ENCODE results near the gene KCTD17.

Gene KCTD17

DNA sequence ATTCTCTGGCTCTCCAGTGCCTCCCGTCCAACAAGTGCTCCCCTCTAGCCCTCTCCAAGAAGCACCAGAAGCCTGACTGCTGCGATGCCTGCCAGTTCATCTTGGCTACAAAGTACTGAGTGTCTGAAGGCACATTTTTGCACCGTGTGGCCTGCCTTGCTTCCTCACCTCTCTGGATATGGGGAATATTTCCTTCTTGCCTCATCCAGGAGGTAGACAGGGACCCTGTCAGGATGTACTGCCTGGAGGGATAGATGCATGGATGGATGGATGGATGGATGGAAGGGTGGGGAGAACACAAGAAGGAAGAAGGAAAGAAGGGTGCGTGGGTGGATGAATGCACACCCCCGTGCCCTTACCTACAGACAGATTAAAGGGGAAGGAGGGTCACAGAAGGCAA lies 27.6 kb downstream of the KCTD17 start:
- DNase-seq (ENCODE audit: low spot score) = no peak
- FAIRE-seq = no peak

- FAIRE-seq = no peak
- DNase-seq (ENCODE audit: low spot score) = no peak
Observed at GRCh38 chr22:37079668-37080171, 28.2 kb downstream of the KCTD17 start.

GRCh38 chr22:37080438-37080837 lies 28.9 kb downstream of the KCTD17 start:
- FAIRE-seq = no peak
- DNase-seq (ENCODE audit: low spot score) = no peak

GRCh38 chr22:37080838-37081237 lies 29.3 kb downstream of the KCTD17 start:
- no peak for FAIRE-seq
- no peak for DNase-seq (ENCODE audit: low spot score)

- FAIRE-seq (no peak), DNase-seq (ENCODE audit: low spot score) (no peak)
Observed at GRCh38 chr22:37082251-37082873, 30.8 kb downstream of the KCTD17 start.

DNA sequence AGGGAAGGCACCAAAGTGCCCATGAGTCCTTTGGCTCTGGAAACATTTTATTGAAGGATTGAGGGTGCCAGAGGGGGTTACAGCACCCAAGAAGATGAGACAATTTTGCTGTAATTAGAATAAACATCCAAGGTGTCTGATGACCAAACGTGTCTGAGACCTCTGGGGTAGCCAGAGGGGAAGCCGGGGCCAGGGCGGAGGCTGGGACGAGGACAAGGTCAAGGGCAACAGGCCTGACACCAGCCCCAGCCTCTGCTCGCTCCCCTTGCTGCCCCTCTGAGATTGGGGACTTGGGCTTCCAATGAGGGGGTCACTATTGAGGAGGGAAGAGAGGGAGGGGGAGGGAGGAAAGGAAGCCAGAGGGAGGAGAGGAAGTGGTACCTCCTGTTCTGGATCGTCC lies 32.4 kb downstream of the KCTD17 start:
- FAIRE-seq = no peak

DNA sequence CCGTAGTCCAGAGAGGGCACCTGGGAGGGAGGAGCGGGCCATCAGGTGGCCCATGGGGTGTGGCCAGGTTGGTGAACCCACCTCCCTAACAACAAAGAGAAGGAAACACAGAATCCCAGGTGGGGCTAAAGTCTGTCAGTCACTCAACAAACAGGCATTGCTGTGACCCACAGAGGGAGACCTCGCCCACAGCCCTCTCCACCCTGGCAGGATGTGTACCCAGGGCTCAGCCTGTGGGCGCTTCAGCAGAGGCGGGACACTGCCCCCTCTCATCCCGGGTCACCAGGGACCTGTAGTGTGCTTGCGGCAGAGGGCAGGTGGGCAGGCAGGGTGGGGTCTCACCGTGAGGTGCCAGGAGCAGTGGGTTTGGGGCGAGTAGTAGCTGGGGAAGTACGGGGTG lies 32.8 kb downstream of the KCTD17 start:
- DNase-seq (ENCODE audit: low spot score) = no peak
- no peak for FAIRE-seq

More for the DNA sequence above, 32.4 kb downstream of the KCTD17 start:
- no peak for DNase-seq (ENCODE audit: low spot score)

DNA sequence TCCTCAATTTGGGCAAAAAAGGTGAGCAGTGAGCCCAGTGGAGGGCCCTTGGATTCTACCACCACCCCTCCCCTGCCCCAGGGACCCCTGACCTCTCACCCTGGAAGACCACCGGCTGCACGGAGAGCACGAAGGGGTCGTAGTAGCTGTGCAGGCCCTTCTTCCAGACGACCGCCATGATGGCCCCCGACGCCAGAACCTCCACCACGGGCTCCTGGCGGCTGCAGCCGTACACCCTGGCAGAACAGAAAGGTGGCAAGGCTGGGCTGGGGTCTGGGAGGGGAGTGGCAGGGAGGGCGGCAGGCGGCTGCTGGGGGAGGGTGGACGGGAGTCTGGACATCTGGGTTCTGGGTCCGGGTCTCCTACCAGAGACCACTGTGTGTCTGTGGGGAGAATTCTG lies 34.6 kb downstream of the KCTD17 start:
- FAIRE-seq = no peak

DNA sequence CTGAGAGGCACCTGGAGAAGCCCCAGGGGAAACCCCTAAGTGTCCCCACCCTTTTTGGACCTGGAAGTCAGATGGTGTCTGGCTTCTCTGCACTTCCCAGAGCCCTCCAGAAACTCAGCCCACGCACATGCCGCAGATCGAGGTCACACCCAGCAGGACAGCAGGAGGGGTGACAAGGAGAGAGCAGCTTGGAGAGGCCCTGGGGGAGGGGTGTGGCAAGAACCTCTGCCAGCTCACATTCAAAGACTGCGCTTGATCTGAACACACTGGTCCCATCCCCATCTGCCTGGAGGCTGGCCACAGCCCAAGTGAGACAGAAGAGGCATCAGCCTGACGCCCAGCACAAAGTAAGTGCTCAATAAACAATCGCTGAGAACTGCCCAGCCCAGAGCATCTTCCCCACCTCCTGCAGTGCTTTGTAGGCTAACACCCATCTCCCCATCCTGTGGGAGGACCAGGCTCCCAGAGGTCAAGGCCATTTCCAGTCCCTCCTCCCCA lies 36.6 kb downstream of the KCTD17 start:
- no peak for FAIRE-seq
- DNase-seq (ENCODE audit: low spot score) = no peak

More for the DNA sequence above, 34.6 kb downstream of the KCTD17 start:
- no peak for DNase-seq (ENCODE audit: low spot score)

DNA sequence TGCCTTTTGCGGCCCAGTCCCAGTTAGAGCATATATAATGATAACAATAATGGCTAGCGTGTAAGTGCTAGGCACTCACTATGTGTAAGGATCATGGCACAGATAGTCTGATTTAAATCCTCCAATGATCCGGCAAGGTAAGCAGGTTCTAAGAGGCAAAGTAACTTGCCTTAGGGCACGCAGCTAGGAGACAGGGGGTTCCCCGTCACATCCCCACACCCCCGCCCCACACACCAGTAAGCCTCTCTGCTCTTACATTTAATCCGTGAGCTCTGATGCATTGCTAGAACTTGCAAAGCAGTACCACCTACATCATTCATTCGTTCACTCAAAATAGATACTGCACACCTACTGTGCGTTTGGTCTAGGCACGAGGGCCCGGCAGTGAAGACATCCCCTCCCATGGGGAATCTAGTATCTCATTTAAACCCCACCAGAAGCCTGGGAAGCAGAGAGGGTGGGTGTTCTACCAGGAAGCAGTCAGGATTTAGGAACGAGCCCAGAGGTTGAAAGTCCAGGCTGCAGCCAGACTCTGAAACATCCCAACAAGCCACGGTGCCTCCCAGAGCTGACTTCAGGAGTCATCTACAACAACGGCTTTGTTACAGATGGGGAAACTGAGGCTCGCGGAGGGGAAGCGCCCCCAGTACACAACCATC lies 37.3 kb downstream of the KCTD17 start:
- no peak for DNase-seq (ENCODE audit: low spot score)
- FAIRE-seq = no peak

GRCh38 chr22:37089434-37089833 lies 37.9 kb downstream of the KCTD17 start:
- FAIRE-seq (no peak), DNase-seq (ENCODE audit: low spot score) (no peak)

GRCh38 chr22:37090920-37091695 lies 39.6 kb downstream of the KCTD17 start:
- DNase-seq (ENCODE audit: low spot score) = no peak
- no peak for FAIRE-seq

DNA sequence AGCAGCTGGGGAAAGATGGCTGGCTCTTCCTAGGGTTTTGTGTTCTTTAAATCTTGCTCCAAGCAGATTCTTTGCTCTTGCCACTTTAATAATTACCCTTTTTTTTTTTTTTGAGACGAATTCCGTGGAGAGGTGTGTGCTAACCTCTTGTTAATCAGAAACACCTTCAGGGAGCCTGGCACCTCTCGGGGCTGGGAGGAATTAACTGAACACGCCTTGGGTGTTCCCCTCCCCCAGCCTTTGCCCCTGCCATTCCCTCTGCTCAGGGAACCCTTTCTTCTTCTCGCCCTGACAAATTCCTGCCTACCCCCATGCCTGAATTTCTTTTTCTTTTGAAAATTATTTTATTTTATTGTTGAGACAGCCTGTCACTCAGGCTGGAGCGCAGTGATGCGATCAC lies 40.5 kb downstream of the KCTD17 start:
- DNase-seq (ENCODE audit: low spot score) (no peak), FAIRE-seq (no peak)

DNA sequence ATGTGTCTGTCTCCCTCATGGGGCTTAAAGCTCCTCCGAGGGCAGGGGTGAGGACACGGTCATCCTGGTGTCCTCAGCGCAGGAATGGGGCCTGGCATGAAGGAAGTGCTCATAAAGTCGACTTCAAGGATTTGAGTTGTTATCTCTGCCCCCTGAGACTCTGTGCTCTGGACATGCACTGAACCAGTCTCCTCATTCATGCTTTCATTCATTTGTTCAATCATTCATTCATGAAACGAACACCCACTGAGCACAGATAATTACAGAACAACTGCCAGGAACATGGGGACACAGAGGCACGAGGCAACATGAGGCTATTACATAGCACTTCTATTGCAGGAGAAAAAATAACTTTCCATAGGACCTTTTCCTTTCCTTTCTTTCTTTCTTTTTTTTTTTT lies 41.5 kb downstream of the KCTD17 start:
- no peak for FAIRE-seq
- DNase-seq (ENCODE audit: low spot score) = no peak

DNA sequence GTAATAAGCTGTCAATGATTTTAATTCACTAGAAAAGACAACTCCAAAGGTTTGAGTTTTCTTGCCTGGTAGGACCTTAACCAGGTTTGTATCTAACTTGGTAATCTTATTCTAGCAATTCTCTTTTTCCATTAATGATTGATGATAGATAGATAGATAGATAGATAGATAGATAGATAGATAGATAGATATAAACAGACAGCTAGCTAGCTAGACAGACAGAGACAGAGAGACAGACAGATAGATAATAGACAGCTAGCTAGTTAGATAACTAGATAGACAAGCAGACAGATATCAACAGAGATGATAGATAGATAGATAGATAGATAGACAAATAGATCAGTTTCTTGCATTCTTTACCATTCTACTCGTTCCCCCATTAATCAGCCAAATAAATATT lies 42.7 kb downstream of the KCTD17 start:
- no peak for DNase-seq (ENCODE audit: low spot score)

DNA sequence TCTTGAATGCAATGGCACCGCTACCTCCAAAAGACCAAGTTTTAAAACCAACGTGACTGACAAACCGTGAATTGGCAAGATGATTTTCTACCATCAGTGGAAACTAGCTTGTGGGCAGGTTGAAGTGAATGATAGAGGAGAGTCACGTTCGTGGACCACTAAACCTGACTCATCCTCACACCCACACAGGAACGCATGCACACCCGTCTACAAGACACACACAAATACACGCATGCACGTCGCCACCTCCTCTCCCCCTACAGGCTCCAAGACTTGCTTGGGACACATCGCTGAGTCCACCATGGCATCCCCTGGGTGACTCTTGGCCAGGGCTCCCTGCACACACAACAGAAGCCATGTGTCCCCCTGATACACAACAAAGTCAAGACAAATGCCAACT lies 43.6 kb downstream of the KCTD17 start:
- DNase-seq (ENCODE audit: low spot score) (no peak), FAIRE-seq (no peak)

More for the DNA sequence above, 42.7 kb downstream of the KCTD17 start:
- no peak for FAIRE-seq

GRCh38 chr22:37097346-37097745 lies 45.8 kb downstream of the KCTD17 start:
- DNase-seq (ENCODE audit: low spot score) = no peak
- FAIRE-seq = no peak

GRCh38 chr22:37098976-37099591 lies 47.5 kb downstream of the KCTD17 start:
- DNase-seq (ENCODE audit: low spot score) = no peak

GRCh38 chr22:37100589-37101127 lies 49.1 kb downstream of the KCTD17 start:
- no peak for FAIRE-seq

More at GRCh38 chr22:37098976-37099591, 47.5 kb downstream of the KCTD17 start:
- no peak for FAIRE-seq

GRCh38 chr22:37101311-37102066 lies 49.9 kb downstream of the KCTD17 start:
- DNase-seq (ENCODE audit: low spot score) (no peak), FAIRE-seq (no peak)

More at GRCh38 chr22:37100589-37101127, 49.1 kb downstream of the KCTD17 start:
- DNase-seq (ENCODE audit: low spot score) = no peak

GRCh38 chr22:37103151-37103550 lies 51.6 kb downstream of the KCTD17 start:
- DNase-seq (ENCODE audit: low spot score) = no peak
- no peak for FAIRE-seq
